ENCODE data around the gene STPG4. TPM values are rescaled to one million over a fixed set of nuclear protein-coding genes. Genes with fewer than 3 reads are reported as not detected.

The STPG4 gene
- total RNA-seq, 4 donors from 2014 or later, result 0.30 to 2.6 (median 1.4) TPM; not detected in 1

Other genes with a start within 250 kb of the STPG4 start
- 100 to 1,000 TPM in 1 of 4 donors, 10 to 100 TPM in 3; 49.2 to 111 (median 56.0) TPM for gene MCFD2, start 239.5 kb downstream of the STPG4 start, total RNA-seq
- 10 to 100 TPM; 37.4 to 59.8 (median 51.7) TPM for gene TTC7A, start 214.1 kb downstream of the STPG4 start, total RNA-seq
- gene CALM2, start 21.2 kb upstream of the STPG4 start, total RNA-seq, result 1,000 to 10,000 TPM in 2 of 4 donors, 100 to 1,000 TPM in 2; 666 to 1,189 (median 889) TPM
- under 1 TPM in 2 of 4 donors, not detected in 2; 0.42 to 0.66 TPM for gene EPCAM, start 214.0 kb upstream of the STPG4 start, total RNA-seq
- 10 to 100 TPM in 3 of 4 donors, 1 to 10 TPM in 1; 8.2 to 15.3 (median 14.2) TPM for gene MSH2, start 247.8 kb upstream of the STPG4 start, total RNA-seq

Measured in tibial nerve (tissue), 4 donors.